GM19023 (cell line): ENCODE measurements around the gene NBDY.

Source experiments
- ATAC-seq: cut with Tn5 transposase; IDR thresholded peaks from one replicate; pipeline ENCODE4 v1.9.1; 2021; ENCODE audit warnings: mild to moderate bottlenecking, moderate library complexity; ENCODE audit not compliant: unreplicated experiment

The NBDY gene

DNA sequence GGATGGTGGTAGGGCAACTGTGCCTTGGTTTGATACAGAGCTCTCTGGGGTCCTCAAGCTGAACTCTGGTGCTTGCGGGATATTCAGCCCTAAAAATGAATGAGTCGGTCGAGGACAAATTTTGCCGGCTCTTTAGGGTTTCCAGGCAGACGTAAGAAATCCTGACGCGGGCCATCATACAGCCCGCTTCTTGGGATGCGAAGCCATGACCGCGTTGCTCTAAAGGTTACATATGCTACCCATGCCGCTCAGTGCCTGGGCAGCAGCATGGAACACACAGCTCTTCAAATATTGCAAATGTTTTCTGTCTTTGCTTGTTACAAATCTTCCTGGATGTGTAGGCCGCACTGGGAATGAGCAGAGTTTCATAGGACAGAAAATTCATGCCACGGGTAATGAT is 55.6 kb downstream of the NBDY start:
- no peak for ATAC-seq

DNA sequence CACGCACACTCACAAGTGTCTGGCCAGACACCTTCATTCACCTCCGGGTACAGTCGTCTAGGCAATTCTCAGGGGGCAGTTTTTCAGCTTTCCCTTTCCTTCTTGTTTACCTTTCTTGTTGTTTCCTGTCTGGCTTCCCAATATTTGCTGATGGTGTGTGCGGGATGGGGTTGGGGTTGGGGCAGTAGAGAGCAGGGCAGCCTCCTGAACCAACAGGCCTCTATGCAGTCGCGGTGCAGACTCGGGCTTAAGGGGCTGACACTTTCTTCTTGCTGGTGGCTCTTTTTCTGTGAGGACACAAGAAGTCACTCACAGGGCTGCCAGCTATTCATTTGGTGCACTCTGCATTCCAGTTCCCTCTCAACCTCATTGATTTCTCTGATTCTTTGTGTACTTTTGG is 56.4 kb downstream of the NBDY start:
- no peak for ATAC-seq

DNA sequence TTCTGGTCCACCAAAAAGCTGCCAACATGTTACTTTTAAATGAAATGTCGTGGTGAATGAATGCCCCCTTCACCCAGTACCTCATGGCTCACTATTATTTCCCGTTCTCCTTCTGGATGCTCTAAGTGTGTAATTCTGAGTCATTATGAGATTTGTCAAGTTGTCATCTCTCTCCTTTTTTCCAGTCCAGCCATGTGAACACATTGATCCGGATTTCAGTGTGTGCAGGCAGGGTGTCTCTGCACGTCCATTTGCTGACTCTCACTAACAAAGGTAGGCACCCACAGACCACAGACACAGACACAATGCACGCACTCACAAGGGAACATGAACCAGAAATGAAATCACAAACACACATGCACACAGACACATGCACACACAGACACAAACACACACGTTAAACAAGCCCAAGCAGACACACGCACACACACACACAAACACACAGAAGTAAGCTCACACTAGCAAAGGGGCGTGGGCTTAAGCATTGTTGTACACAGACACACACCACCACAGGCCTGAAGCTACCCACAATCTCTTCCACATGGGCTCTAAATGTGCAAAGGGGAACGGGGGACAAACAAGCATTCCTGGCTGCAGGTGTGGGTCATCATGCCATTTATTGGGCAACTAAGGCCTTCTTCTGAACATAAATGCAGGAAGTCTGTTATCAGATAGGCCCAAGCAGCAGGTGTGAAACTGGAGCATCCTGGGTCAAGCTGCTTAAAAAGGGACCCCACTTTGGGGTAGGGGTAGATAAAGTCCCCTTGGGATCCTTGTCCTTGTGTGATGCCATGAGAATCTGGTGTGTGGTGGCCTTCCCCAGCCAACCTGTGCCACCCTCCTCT is 58.1 kb downstream of the NBDY start:
- ATAC-seq, result no peak

DNA sequence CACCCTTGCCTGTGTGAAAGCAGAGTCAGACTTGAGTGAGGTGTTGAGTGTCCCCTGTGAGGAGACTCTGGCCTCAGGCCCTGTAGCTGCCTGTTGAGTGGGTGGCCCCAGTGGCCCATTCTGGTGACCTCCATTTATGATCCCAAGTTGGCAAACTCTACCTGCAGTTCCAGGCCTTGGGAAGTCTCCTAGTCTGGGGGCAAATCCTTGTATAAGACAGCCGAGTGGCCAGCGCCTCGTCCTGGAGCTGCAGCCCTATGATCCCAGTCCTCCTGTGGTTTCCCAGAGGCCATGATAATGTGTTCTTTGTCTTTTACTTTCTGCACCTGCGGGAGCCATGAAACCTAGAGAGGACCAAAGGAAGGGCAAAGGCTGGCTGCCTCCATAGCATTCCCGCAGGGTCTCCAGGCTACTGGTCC is 58.7 kb downstream of the NBDY start:
- no peak for ATAC-seq

DNA sequence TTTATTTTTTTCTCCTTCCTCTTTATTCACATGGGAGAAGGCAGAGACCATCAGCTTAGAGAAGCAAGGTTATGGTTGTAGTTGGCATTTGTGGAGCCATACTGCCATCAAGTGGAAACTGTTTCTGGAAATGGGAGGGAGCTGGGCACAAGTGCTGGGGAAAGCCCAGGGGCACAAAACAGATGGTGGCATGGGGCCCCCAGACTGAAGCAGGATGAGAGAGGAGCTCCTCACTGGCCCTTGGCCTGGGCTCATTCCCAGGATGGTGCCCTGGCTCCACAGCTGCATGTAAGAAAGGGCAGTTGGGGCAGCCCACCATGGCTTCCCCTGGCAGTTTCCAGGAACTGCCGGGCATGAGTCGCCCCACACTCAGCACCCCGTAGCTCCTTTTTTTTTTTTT is 59.2 kb downstream of the NBDY start:
- ATAC-seq, result peak; percentile 24

DNA sequence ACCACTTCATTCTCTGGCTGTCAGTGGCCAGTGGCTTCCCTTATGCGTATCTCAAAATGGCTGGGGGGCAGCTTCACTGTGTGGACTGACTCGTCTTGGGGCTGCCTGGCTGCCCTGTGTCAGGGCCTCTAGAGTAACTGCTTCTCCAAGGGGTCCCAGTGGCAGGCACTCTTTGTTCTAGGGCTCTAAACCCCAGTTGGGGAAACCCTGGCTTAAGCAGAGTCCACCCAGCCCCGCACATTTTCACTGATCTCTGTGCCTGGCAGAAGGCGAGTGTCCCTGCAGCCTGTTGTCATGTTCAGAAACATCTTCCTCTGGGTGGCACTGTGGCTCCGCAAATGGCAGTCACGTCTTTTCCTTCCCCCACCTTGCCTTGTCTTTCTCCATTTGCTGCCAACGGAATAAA is 59.7 kb downstream of the NBDY start:
- ATAC-seq, result peak; percentile 54

DNA sequence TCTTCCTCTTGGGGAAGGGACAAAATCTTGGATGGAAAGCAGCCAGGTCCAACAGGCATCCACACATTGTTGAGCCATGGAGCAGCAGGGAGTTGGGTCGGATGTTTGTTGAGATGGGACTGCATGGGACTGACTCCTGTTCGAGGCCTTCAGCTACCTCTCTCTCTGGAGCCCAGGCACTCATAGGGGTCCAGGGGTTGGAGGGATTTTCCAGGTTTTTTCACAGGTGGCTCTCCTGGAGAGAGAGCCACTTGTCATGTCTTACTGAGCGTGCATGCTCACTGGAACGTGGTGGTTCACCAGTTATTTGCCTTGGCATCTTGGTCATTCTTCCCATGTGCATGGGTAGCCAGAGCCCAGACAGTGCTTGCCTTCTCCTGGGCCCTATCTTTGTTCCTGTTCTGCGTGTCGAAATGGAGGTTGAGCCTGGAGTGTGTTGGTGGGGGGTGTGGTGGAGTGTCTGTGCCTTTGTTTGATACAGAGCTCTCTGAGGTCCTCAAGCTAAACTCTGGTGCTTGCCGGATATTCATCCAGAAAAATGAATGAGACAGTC is 60.6 kb downstream of the NBDY start:
- no peak for ATAC-seq

DNA sequence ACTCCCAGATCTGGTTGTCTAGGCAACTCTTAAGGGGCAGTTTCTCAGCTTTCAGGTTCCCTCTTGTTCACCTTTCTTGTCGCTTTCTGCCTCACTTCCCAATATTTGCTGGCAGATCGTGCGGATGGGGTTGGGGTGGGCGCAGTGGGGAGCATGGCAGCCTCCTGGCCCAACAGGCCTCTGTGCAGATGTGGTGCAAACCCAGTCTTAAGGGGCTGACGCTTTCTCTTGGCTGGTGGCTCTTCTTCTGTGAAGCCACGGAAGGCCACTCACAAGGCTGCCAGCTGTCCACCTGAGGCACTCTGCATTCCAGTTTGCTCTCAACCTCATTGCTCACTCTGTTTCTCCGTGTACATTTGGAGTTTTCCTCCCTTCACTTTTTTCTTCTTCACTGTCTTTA is 61.7 kb downstream of the NBDY start:
- no peak for ATAC-seq

DNA sequence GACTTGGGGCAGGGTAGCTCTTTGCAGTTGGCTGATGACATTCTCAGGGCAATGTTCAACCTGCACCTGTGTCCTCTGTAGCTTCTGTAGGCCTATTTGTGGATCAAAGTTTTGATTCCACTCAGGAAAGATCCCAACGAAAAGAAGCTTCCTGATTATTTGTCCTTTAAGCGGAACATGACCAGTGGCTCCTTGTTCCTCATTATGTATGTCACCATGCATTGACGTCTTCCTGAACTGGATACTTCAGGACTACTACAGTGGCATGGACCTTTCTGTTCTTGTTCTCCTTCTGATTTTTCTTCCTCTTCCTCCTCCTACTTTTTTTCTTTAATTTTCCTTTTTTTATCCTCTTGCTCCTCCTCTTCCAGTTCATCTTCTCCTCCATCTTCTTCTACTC is 62.4 kb downstream of the NBDY start:
- ATAC-seq, result no peak

DNA sequence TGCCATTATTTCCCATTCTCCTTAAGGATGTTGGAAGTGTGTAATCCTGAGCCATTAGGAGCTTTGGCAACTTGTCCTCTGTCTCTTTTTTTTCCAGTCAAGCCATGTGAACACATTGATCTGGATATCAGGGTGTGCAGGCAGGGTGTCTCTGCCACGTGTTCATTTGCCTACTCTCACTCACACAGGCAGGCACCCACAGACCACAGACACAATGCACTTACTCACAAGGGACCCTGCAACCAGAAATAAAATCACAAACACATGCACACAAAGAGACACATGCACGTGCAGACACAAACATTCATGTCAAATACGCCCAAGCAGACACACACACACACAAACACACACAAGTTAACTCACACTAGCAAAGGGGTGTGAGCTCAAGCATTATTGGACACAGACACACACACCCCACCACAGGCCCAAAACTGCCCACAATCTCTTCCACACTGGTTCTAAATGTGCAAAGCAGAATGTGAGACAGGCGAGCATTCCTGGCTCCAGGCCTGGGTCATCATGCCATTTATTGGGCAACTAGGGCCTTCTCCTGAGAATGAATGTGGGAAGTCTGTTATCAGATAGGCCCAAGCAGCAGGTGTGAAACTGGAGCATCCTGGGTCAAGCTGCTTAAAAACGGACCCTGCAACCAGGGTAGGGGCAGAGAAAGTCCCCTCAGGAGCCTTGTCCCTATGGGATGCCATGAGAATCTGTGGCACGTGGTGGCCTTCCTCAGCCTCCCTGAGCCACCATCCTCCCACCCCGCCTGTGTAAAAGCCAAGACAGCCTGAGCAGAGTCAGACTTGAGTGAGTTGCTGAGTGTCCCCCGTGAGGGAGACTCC is 63.4 kb downstream of the NBDY start:
- no peak for ATAC-seq

DNA sequence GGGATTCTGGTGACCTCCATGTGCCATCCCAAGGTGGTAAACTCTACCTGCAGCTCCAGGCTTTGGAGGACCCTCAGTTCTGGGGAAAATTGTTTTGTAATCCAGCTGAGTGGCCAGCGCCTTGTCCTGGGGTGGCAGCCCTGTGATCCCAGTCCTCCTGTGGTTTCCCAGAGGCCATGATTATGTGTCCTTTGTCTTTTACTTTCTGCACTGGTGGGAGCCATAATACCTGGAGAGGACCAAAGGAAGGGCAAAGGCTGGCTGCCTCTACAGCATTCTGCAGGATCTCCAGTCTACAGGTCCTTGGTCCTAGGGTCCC is 64.0 kb downstream of the NBDY start:
- no peak for ATAC-seq

DNA sequence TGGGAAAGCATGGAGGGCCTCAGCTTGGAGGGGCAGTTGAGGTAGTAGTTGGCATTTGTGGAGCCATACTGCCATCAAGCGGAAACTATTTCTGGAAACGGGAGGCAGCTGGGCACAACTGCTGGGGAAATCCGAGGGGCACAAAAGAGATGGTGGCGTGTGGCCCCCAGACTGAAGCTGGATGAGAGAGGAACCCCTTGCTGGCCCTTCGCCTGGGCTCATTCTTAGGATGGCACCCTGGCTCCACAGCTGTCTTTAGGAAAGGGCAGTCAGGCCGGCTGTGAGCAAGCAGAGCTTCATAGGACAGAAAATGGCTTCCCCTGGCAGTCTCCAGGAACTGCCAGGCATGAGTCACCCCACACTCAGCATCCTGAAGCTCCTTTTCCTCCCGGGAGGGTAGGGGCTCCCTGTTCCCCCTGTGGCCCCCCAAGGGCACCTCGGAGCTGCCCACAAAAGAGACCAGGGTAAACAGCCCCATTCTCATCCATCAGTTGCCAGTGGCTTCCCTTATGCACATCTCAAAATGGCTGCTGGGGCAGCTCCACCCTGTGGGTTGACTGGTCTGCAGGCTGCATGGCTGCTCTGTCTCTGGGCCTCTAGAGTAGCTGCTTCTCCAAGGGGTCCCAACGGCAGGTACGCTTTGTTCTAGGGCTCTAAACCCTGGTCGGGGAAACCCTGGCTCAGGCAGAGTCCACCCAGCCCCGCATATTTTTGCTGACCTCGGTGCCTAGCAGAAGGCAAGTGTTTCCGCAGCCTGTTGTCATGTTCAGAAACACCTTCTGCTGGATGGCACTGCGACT is 64.7 kb downstream of the NBDY start:
- no peak for ATAC-seq

DNA sequence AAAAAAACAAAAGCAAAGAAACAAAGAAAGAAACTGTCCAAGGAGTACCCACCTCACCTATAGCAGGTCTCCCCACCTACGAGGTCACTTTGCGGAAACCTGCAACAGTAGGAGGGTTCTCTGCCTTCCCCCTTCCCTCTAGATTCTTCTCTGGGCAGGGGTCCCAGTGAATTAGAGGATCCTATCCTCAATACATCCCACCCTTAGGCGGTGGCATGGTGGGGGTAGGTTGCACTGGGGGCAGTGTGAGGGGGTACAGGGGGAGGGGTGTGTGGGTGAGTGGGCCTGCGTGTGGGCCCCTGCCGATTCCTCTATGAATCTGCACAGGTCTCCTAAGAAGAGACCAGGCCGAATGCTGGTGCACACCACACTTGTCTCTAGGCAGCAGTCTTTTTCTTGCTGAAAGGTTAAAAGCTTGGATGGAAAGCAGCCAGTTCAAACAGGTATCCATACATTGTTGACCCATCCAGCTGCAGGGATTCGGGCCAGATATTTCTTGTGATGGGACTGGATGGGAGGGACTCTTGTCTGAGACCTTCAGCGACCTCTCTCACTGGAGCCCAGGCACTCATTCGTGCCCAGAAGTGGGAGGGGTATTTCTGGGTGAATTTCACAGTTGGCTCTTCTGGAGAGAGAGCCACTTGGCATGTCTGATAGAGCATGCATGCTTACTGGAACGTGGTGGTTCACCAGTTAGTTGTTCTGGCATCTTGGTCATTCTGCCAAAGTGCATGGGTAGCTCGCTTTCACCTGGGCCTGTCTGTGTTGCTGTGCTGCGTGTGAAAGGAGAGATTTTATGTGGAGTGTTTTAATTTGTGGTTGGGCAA is 65.6 kb downstream of the NBDY start:
- no peak for ATAC-seq

DNA sequence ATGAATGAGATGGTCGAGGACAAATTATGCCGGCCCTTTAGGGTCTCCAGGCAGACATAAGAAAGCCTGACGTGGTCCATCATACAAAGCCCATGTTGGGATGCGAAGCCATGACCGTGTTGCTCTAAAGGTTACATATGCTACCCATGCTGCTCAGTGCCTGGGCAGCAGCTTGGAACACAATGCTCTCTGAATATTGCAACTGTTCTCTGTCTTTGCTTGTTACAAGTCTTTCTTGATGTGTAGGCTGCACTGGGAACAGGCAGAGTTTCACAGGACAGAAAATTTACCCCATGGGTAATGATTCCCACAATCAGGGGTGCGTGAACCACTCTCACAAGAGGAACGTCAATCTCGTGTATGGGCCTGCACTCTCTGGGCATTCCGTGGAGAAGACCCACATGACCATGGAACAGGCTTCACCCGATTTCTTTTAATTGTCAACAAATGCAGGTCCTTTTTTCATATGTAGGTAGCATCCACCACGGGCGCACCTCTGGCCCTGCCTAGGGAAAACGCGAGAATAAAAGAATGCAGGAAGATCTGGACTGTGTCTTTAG is 66.3 kb downstream of the NBDY start:
- ATAC-seq, result no peak

DNA sequence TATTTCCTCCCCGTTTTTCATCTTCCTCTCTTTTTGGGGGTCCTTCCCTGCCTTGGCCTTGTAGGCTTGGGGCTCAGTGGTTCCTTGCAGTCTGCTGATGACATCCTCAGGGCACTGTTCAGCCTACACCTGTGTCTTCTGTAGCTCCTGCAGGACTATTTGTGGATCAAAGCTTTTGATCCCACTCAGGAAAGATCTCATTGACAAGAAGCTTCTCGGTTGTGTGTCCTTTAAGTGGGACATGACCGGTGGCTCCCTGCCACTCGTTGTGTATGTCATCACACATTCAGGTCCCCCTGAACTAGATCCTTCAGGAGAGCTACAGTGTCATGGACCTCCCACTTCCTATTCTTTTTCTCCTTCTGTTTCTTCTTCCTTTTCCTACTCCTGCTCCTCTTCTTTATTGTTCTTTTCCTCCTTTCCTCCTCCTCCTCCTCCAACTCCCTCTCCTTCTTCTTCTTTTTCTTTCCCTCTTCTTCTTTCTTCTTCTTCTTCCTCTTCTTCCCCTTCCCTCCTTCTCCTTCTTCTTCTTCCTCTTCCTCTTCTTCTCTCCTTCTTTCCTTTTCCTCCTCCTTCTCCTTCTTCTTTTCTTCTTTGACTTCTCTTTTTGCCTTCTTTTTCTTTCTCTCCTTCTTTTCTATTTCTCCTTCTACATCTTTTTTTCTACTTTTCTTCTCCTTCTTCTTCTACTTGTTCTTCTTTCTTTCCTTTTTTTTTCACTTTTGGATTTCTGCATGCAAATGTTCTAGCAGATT is 67.8 kb downstream of the NBDY start:
- ATAC-seq, result no peak

DNA sequence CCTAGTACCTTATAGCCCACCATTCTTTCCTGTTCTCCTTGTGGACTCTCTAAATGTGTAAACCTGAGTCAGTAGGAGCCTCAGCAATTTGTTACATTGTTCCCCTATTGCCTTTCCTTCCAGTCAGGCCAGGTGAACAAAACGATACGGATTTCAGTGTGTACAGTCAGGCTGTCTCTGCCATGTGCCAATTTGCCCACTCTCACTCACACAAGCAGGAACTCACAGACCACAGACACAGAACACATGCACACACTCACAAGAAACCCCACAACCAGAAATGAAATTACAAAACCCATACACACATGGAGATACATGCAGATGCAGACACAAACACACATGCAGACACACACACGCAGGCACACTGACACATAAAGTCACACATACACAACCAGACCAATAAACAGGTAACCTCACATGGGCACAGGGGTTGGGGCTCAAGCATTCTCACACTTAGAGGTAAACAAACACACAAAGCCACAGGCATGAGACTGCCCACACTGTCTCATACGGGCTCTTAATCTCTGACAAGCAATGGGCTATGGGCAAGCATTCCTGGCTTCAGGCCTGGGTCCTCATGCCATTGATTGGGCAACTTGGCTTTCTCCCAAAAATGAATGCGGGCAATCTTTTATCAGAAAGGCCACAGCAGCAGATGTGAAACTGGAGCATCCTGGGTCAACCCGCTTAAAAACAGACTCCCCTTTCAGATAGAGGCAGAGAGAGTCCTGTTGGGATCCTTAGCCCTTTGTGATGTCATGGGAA is 68.7 kb downstream of the NBDY start:
- no peak for ATAC-seq

DNA sequence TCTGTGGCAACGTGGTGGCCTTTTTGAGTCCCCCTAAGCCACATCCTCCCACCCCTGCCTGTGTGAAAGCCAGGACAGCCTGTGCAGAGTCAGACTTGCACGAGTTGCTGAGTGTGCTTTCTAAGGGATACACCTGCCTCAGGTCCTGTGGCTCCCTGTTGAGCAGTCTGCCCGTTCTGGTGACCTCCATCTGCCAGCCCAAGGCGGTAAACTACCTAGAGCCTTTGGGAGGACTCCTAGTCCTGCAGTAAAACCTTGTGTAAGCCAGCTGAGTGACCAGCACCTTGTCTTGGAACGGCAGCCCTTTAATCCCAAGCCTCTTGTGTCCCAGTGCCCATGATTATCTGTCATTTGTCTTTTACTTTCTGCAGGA is 69.3 kb downstream of the NBDY start:
- ATAC-seq, result no peak

DNA sequence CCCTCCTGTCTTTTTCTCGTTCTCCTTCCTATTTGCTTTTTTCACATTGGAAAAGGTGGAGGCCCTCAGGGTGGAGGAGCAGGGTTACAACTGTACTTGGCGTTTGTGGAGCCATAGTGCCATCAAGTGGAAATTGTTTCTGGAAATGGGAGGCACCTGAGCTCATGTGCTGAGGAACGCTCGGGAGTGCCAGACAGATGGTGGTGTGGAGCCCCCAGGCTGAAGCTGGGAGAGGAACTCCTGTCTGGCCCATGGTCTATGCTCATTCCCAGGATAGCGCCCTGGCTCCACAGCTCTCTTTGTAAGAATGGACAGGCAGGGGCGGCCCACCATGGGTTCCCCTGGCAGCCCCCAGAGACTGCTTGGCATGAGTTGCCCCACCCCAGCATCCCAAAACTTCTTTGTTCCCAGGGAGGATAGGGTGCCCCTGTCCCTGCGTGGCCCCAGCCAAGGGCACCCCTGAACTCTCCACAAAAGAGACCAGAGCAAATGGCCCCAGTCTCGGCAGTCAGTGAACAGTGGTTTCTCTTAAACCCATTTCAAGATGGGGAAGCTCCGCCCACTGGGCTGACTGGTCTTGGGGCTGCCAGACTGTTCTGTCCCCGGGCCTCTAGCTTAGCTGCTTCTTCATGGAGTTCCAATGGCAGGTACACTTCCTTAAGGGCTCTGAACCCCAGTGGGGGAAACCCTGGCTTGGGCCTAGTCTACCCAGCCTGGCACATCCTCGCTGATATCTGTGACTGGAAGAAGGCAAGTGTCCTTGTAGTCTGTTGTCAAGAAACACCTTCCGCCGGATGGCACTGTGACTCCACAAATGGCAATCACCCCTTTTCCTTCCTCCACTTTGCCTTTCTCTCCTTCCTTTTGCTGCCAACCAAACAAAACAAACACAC is 70.1 kb downstream of the NBDY start:
- ATAC-seq, result no peak
